Activated naive CD8-positive, alpha-beta T cell treated with anti-CD3 and anti-CD28 coated beads, Interleukin-2, amount 50 U/mL, for 16 hours (primary cell): ENCODE results near the gene SAMD11.

Source experiments
- DNase-seq: peaks from one replicate; pipeline ENCODE4 v3.0.0-alpha.2; 2020; ENCODE audit warnings: low read depth, low spot score

Gene SAMD11

GRCh38 chr1:931380-932172, 7.9 kb downstream of the SAMD11 start:
- no peak for DNase-seq

DNA sequence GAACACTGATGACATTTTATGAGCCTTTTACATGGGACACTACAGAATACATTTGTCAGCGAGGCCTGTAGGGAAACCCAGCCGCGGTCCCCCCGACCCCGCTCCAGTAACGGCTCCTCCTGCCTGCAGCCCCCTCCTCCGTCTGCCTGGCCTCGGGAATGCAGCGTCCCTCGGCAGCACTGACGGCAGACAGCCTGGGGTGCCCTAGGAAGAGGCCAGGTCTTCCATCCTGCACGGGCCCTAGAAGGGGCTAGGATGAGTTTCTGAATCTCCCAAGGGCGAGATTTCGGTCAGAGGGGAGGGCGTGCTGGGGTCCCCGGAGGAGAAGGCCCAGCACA, 8.4 kb downstream of the SAMD11 start:
- no peak for DNase-seq

GRCh38 chr1:932776-933602, 9.3 kb downstream of the SAMD11 start:
- DNase-seq: no peak

GRCh38 chr1:933603-933940, 9.8 kb downstream of the SAMD11 start:
- no peak for DNase-seq

DNA sequence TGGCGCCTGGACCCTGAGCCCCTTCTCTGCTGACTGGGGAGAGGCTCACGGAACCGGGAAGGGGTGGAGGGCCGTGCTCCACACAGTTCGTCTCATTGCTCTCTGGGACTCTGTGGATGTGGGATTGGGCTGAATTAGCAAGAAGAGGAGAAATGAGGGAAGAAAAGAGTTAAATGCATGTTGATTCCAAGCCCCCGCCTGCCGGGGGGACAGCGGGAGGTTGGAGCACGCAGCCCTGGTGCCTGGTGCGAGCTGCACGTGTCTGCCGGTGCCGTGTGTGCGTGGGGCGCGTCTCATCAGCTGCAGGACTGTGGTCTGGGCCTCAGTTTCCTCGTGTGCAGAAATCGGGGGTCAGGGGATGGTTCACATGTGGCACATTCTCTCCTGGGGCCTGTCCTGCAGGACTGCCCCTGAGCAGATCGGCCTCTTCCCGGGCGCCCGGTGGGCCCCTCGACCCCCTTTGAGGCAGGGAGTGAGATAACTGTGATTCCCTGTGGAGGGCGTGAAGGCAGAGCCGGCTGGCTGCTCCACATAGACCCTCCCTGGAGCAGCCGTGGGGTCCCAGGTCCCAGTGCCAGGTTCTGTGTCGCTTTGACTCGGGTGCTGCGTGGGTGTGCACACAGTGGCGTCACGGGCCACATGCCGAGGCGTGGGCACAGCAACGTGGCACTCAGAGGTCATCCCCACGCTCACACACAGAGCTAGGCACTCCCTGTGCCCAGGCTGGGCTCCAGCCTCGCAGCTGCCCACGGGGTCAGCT, 11.4 kb downstream of the SAMD11 start:
- no peak for DNase-seq

GRCh38 chr1:935751-936231, 12.1 kb downstream of the SAMD11 start:
- no peak for DNase-seq

DNA sequence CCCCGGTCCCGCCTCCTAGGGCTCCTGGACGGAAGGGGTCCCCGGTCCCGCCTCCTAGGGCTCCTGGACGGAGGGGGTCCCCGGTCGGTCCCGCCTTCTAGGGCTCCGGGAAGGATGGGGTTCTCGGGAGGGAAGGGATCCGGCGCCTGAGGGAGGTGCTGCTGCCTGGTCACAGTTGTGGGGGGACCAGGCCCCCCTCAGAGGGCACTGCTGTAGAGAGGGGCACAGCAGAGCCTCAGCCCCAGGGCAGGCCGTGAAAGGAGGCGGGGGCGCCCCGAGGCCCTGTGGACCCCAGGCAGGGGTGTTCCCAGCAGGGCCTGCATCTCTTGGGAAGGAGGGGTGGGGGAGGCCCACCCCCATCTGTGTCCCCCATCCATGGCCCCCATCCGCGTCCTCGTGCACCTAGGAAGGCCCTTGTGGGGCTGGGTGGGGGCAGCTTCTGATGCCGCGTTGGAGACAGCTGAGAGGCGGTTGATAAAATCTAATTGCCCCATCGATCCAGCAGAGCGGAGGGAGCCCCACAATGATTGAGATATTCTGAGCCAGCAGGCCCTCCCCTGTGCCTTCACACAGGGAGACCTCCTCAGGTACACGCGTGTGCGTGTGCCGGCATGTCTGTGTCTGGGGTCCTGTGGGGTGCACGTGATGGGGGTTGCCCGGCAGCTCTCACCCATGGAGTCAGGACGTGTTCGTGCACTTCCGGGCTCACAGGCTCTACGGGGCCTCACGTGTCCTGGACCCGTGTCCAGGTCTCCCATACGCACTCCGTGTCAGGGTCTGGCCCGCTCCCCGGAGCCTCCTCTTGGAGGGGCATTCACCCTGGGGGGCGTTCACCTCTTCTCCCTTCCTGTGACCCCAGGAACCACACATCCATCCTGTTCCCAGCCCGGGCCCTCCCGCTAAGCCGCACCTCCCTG, 12.9 kb downstream of the SAMD11 start:
- no peak for DNase-seq

- no peak for DNase-seq
These were observed 13.8 kb downstream of the SAMD11 start for GRCh38 chr1:937521-937920.

DNA sequence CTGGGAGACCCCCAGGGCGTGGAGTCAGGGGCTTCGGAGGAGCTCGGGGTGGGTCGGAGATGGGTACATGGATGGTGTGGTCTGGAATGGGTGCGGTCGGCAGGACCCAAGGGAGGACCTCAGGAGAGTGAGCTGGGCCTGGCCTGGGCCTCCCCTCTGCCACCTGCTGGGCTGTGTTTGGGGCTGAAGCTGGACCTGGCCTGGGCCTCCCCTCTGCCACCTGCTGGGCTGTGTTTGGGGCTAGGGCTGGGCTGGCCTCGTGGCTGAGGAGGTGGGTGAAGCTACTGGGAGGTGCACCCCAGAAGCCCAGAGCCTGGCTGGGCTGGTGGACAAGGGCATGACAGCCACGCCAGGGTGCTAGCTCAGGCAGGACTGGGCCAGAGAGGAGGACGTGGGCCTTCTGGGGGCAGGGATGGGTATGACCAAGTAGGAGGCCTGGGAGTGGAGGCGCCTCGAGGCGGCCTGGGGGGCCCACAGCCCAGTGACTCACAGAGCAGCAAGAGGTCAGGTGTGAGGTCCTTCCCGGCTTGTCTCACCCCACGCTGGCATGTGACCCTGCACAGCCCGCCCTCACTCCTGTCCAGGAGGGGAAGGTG, 14.5 kb downstream of the SAMD11 start:
- DNase-seq: no peak

DNA sequence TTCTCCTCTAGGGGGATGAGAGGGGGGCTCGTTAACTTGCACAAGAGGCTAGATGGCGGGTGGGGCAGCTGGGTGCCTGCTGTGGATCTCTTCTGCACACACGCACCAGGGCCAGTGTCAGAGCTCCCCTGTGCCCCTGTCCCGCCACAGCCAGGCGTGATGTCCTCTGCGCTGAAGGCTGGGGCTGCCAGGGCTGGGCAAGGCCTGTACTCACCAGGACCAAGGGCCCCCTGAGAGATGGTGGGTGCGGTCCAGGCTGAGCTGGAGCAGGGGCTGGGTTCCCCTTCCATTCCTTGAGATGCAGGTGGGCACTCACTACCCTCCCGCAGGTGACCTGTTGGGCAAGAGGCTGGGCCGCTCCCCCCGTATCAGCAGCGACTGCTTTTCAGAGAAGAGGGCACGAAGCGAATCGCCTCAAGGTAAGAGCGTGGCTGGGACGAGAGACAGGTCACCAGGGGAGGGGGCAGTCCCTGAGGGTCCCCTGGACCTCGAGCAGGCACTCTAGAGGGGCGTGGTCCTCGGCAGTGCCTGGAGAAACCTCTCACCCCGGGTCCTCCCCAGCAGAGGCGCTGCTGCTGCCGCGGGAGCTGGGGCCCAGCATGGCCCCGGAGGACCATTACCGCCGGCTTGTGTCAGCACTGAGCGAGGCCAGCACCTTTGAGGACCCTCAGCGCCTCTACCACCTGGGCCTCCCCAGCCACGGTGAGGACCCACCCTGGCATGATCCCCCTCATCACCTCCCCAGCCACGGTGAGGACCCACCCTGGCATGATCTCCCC, 15.2 kb downstream of the SAMD11 start:
- DNase-seq: no peak

DNA sequence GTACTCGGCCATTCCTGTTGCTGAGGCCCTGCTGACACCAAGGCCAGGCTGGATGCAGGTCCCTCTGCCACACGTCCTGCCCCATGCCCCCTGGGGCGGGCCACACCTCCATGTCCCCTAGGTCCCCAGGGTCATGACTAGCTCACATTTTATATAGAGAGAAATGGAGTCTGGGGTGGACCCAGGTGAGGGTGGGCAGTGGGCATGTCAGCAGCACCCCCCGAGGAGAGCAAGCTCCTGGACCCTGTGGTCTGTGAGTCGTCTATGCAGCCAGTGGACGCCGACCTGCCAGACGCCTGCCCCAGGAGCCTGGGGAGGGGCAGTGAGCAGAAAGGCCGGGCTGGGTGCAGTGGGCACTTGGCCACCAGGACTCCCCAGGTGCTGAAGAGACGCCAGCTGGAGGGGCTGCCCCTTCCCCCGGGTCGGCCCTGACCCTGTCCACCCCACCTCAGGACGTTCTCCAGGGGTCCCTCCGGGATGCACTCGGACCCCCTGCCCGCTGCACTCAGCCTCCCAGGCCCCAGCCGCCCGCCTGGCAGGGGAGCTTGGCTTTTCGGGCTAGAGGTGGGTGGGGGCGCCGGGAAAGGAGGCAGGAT, 15.9 kb downstream of the SAMD11 start:
- no peak for DNase-seq

DNA sequence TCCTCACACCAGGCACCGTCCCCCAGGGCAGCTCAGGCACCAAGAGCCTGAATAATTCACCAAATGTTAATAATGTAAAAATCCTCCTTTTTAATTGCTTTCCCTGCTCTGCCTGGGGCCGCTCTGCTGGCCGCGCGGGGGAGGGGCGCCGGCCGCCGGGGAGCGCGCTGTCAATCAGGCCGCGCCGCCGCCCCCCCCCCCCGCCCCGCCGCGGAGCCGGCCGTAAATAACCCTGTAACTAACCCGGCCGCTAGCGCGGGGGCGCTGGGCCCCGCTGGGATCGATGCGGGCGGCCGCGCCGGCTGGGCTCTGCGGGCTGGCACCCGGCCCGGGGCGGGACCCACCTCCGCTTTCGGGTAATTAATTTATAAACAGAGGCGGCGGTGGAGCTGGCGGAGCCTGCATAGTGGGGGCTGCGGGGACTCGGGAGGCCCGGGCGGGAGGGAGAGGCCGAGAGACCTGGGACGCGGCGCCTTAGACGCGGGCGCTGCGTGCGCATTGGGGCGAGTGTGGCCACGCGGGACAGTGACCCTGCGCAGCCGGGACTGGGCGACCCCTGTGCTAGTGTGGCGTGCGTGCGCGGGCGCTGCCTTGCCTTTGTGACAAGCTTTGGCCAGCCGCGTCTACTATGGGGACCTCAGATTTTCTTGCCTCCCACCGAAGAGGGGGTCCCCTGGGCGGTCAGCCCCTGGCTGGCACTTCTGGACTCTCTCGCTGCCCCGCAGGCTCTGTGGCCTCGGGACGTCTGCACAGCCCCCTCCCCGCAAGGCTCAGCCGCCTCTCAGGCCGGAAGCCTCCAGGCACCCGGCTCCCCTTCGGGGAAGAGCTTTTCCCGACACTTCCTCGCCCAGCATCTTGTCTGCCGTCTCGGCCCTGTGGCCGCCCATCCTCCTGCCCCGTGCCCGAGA, 16.6 kb downstream of the SAMD11 start:
- no peak for DNase-seq

DNA sequence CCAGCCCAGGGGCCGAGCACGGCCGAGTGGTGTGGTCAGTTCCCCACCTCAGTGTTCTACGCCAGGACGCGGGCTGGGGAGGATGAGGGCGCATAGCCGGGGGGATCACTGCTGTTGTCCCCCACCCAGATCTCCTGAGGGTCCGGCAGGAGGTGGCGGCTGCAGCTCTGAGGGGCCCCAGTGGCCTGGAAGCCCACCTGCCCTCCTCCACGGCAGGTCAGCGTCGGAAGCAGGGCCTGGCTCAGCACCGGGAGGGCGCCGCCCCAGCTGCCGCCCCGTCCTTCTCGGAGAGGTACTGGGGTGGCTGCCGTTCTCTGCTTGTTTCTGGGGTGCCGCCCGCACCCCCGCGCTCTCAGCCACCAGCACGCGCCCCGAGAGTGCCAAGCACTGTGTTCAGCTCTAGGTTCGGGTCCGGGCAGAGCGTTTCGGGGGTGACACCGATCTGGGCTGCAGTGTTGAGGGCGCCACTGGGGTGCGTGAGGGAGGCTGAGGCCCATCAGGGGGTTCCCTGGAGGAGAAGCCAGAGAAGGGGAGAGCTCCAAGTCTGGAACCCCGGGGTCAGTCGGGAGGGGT, 17.4 kb downstream of the SAMD11 start:
- no peak for DNase-seq

- no peak for DNase-seq
These were observed 18.1 kb downstream of the SAMD11 start for GRCh38 chr1:941588-942383.

- DNase-seq: no peak
These were observed 18.7 kb downstream of the SAMD11 start for GRCh38 chr1:942411-942821.

- DNase-seq: no peak
These were observed 19.3 kb downstream of the SAMD11 start for GRCh38 chr1:942864-943533.
